ENCODE data around the gene GSN. TPM values are rescaled to one million over a fixed set of nuclear protein-coding genes. Genes with fewer than 3 reads are reported as not detected.

The GSN gene
- total RNA-seq, 4 donors from 2014 or later = 3,163 to 12,584 (median 6,723) TPM

GRCh38 chr9:121285835-121286687 is 18.1 kb downstream of the GSN start:
- TF ChIP-seq, protein P1, sequence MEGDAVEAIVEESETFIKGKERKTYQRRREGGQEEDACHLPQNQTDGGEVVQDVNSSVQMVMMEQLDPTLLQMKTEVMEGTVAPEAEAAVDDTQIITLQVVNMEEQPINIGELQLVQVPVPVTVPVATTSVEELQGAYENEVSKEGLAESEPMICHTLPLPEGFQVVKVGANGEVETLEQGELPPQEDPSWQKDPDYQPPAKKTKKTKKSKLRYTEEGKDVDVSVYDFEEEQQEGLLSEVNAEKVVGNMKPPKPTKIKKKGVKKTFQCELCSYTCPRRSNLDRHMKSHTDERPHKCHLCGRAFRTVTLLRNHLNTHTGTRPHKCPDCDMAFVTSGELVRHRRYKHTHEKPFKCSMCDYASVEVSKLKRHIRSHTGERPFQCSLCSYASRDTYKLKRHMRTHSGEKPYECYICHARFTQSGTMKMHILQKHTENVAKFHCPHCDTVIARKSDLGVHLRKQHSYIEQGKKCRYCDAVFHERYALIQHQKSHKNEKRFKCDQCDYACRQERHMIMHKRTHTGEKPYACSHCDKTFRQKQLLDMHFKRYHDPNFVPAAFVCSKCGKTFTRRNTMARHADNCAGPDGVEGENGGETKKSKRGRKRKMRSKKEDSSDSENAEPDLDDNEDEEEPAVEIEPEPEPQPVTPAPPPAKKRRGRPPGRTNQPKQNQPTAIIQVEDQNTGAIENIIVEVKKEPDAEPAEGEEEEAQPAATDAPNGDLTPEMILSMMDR (IDR thresholded peaks at IDR 0.05; ENCODE audit: low read depth) = no peak

DNA sequence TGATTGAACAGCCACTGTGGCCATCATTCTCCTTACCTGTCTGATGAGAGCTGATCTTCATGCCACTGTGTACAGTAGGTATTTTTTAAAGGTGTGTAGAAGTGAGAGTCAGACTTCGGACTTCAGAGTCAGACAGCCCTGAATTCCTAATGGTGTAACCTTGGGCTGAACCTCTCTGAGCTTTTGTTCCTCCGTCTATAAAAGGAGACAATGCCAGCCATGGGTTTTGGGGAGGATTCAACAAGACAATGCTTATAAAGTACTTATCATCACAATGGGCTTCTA is 18.7 kb downstream of the GSN start:
- TF ChIP-seq, protein P1 (IDR thresholded peaks at IDR 0.05; ENCODE audit: low read depth) = no peak

DNA sequence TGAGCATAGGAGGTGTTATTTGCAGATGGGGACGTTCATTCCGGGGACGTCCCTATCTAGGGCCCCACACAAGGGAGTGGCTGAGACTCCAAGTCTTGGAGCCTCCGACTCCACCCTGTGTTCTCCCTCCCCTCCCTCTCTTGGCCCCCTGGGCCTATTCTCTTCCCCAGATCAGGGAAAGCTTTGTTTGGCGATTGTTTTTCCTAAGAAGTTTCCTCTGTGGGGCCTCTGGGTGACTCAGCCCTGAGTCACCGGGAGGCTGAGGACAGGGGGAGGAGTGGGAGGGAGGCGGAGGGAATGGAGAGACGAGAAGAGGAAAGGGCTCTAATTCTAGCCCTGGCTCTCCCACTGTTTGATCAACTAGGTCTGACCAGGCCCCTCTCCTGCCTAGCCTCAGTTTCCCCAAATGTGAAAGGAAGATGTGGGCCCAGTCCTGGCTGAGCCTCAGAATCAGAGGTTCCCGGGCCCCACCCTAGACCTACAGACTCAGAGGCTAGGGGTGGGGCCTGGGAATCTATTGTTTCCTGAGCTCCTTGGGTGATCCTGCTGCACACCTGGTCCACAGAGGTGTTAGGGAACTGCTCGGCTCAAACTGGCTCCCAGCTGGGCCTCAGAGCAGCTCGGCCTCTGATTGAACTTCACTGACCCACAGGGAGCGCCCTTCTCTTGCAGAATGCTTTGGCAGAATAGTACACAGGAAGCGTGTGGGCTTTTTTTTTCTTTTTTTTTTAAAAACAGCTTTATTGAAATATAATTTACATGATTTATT is 19.2 kb downstream of the GSN start:
- TF ChIP-seq, protein P1 (IDR thresholded peaks at IDR 0.05; ENCODE audit: low read depth) = no peak

GRCh38 chr9:121288673-121289025 is 20.7 kb downstream of the GSN start:
- TF ChIP-seq, protein P1 (IDR thresholded peaks at IDR 0.05; ENCODE audit: low read depth) = no peak

- TF ChIP-seq, protein P1 (IDR thresholded peaks at IDR 0.05; ENCODE audit: low read depth) = no peak
Measured at GRCh38 chr9:121289026-121289771, 21.2 kb downstream of the GSN start.

DNA sequence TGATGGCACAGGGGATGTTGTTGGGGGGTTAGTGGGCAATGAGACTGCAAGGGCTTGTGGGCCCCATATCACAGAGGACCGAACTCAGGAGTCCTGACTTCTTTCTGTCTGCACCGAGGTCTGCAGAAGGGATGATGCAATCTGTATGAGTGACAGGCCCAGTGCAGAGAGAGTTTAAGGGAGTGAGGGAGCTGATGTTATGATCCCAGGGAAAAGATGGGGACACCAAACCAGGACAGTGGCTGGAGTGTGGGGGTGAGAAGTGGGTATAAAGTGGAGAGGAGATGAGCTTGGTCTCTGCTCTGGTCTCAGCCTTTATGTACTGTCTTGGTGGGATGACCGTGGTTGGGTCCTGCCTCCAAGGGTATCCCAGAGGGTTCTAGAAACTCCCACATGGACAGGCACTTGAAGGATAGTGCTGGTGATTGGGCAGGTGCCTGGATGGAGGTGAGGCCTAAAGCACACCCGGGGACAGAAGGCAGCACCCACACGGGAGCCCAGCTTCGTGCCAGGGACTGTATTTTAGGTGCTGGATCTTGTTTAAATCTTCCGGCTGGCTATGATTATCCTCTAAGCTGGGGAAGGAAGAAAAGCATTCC is 21.9 kb downstream of the GSN start:
- TF ChIP-seq, protein P1 (IDR thresholded peaks at IDR 0.05; ENCODE audit: low read depth) = no peak

Measured in subcutaneous adipose tissue (tissue), 4 donors.